Stimulated activated CD4-positive, alpha-beta T cell treated with anti-CD3 and anti-CD28 coated beads, Interleukin-2, amount 100 ng/mL, for 48 hours (primary cell): Measurements from ENCODE around the gene BCDIN3D.

Experiments
- DNase-seq, 2 donors: peaks; one replicate each; pipeline ENCODE4 v3.0.0-alpha.2; 2020

Gene BCDIN3D

DNA sequence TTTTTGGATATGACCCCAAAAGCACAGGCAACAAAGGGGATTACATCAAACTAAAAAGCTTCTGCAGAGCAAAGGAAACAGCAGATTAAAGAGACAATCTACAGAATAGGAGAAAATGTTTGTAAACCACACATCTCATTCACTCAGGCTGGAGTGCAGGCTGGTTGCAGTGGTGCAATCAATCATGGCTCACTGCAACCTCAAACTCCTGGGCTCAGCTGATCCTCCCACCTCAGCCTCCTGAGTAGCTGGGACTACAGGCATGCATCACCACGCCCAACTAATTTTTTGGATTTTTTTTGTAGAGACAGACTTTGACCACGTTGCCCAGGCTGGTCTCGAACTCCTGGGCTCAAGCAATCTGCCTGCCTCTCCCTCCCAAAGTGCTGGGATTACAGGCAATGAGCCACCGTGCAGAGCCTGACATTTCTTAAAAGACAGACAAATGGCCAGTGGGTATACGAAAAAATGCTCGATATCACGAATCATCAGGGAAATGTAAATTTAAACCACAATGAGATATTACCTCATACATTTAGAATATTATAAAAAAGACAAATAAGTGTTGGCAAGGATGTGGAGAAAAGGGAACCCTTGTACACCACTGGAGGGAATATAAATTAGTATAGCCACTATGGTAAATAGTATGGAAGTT lies 24.5 kb downstream of the BCDIN3D start:
- DNase-seq, result no peak

- no peak for DNase-seq
Measured at GRCh38 chr12:49813131-49813530, 29.8 kb downstream of the BCDIN3D start.

GRCh38 chr12:49811961-49812401 lies 30.9 kb downstream of the BCDIN3D start:
- no peak for DNase-seq

- no peak for DNase-seq
Measured at GRCh38 chr12:49811136-49811535, 31.8 kb downstream of the BCDIN3D start.

GRCh38 chr12:49809906-49810389 lies 33.0 kb downstream of the BCDIN3D start:
- no peak for DNase-seq

DNA sequence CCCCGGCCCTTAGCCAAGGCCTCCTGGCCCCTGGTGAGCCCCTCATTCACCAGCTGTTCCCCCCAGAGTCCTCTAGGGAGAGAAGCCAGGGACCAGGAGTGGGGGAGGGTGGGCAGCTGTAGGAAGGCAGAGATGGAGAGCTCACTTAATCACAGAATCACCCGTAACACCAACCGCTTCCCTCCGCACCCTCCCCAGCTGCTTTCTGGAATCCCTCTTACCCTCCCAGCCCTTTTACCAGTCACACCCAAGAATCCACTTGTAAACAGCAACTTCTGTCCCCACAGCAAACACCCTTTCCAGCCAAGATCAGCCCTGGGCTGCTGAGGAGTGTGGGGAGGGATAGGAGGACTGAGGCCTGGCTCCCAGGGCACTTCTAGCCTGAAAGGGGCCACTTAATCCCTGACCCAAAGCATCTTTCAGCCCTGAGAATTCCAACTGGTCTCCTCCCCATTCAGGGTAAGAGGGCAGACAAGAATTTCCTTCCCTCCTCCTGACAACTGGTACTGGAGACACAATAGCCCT lies 33.5 kb downstream of the BCDIN3D start:
- DNase-seq, result no peak

- DNase-seq, result no peak
Measured at GRCh38 chr12:49808686-49809380, 34.1 kb downstream of the BCDIN3D start.

DNA sequence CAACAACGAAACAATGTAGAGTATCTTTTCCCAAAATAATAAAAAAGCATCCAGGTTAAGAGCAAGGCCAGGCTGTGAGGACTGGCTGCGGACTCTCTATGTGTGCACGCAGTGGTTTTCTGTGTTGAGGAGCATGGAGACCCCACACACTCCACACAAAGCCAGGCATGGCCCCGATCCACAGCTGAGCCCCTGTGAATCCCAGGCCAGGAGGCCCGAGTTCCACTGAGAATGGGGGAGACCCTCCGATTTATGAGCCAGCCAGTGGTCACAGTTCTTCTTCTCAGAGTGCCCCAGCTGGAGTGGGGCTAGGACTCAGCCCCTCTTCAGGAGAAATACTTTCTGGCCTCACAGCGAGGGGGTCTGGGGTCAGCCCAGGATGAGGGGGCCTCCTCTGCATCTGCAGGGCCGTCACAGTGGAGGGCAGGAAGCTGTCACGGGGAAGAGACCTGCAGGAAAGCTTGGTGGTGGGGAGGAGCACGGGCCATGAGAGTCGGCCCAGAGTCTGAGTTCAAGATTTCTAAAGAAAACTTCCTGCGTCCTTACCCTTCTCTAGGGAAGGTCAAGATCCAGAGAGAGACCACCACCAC lies 34.8 kb downstream of the BCDIN3D start:
- DNase-seq, result no peak

- DNase-seq, result no peak
Measured at GRCh38 chr12:49806877-49807276, 36.0 kb downstream of the BCDIN3D start.

- DNase-seq, result no peak
Measured at GRCh38 chr12:49806321-49806813, 36.5 kb downstream of the BCDIN3D start.

GRCh38 chr12:49805409-49805808 lies 37.5 kb downstream of the BCDIN3D start:
- DNase-seq, result no peak

DNA sequence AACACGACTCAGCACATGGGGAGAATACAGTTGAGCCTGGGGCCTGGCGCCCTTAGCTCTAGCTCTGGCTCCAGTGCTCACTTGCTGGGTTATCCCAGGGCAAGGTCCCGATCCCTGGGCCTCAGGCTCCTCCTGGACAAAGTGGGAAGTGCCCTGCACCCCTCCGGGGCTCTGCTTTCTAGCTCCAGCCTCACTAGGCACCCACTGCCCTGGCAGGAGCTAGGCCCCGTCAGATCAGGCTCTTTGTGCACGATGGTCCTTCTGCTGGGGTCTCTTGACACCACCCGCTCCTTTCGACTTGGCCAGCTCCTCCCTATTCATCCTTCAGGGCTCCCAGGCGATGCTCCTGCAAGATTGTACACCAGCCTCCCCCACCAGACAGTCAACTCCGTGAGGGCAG lies 38.1 kb downstream of the BCDIN3D start:
- DNase-seq, result no peak

- DNase-seq, result no peak
Measured at GRCh38 chr12:49803693-49804450, 39.0 kb downstream of the BCDIN3D start.

GRCh38 chr12:49801141-49802063 lies 41.5 kb downstream of the BCDIN3D start:
- no peak for DNase-seq

GRCh38 chr12:49800421-49801140 lies 42.3 kb downstream of the BCDIN3D start:
- DNase-seq, result no peak

GRCh38 chr12:49798934-49799333 lies 44.0 kb downstream of the BCDIN3D start:
- DNase-seq, result no peak

- DNase-seq, result no peak
Measured at GRCh38 chr12:49798248-49798647, 44.7 kb downstream of the BCDIN3D start.

DNA sequence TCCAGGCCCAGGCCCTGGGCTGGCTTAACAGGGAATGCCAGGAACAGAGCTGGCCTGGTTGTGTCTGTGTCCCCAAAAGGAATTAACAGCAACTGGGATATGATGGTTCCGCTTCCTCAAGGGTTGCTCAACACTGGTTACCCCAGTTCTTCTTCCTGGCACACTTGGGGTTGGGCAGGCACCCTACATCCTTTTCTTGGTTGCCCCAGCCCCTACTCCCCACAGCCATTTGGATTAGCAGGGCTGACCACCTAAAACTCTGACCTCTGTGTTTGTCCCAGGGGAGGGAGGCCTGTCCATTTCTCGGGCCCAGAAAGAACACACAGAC lies 45.5 kb downstream of the BCDIN3D start:
- no peak for DNase-seq

GRCh38 chr12:49796606-49797448 lies 46.1 kb downstream of the BCDIN3D start:
- no peak for DNase-seq

DNA sequence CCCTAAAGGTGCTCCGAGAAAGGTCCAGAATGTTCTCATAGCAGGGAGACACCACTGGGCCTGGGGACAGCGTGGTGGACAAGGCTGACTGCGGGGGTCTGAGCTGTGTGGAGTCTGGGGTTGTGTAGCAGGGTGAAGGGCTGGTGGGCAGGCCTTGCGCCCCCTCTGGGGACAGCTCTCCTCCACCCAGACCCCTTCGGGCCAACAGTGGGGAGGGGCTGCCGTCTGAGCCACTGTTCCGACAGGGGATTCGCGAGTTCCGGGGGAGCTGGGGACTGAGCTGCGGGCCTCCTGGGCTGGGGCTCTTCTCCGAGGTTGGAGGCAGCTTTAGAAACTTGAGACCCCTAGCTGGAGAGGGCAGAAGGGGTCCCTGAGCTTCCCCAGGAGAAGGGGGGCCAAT lies 46.8 kb downstream of the BCDIN3D start:
- no peak for DNase-seq
